Astrocyte (in vitro differentiated cells and primary cell): ENCODE data around the gene EGFL7. TPM values are rescaled to one million over a fixed set of nuclear protein-coding genes. Genes with fewer than 3 reads are reported as not detected.
A peak's percentile ranks its signal among the peaks of the same experiment; 100 is the strongest.

Experiments
- DNase-seq: peaks from one replicate; pipeline ENCODE4 v3.0.0-alpha.2; 2010; ENCODE audit warnings: low read depth
- FAIRE-seq: peaks from 2 replicates; lab custom pipeline; 2011; peaks lifted over from hg19 to GRCh38; lab: Jason Lieb, UNC
- H2AFZ ChIP-seq: 2 replicates; pipeline ENCODE4 v1.6.0; 2012; ENCODE audit warnings: low read depth, low read length, inconsistent platforms
- H3K27ac ChIP-seq: 2 replicates; pipeline ENCODE4 v1.5.1; 2011; ENCODE audit warnings: low read depth, low read length, inconsistent platforms
- H3K27me3 ChIP-seq: 2 replicates; pipeline ENCODE4 v1.6.0; 2011; ENCODE audit warnings: low read length, inconsistent platforms; ENCODE audit not compliant: insufficient read depth
- H3K36me3 ChIP-seq: 2 replicates; pipeline ENCODE4 v1.5.1; 2011; ENCODE audit warnings: low read length, inconsistent platforms; ENCODE audit not compliant: insufficient read depth
- H3K4me1 ChIP-seq: 2 replicates; pipeline ENCODE4 v1.5.1; 2011; ENCODE audit warnings: low read length, inconsistent platforms; ENCODE audit not compliant: insufficient read depth
- H3K4me2 ChIP-seq: 2 replicates; pipeline ENCODE4 v1.6.0; 2012; ENCODE audit warnings: low read length, inconsistent platforms
- H3K4me3 ChIP-seq: 2 replicates; pipeline ENCODE4 v1.5.1; 2011; ENCODE audit warnings: low read depth, mild to moderate bottlenecking, low read length, inconsistent platforms; ENCODE audit not compliant: insufficient read depth
- H3K79me2 ChIP-seq: 2 replicates; pipeline ENCODE4 v1.6.0; 2012; ENCODE audit warnings: mild to moderate bottlenecking, low read length, inconsistent platforms; ENCODE audit not compliant: insufficient read depth
- H3K9ac ChIP-seq: 2 replicates; pipeline ENCODE4 v1.6.0; 2012; ENCODE audit warnings: mild to moderate bottlenecking, low read length, inconsistent platforms
- H3K9me3 ChIP-seq: 2 replicates; pipeline ENCODE4 v1.5.1; 2012; ENCODE audit warnings: low read depth, mild to moderate bottlenecking, low read length, inconsistent platforms; ENCODE audit not compliant: insufficient read depth
- H4K20me1 ChIP-seq: 2 replicates; pipeline ENCODE4 v1.6.0; 2012; ENCODE audit warnings: low read length, inconsistent platforms; ENCODE audit not compliant: insufficient read depth
- H3K27ac Mint-ChIP-seq: one replicate; pipeline ENCODE4 v1.8.0; 2021; ENCODE audit warnings: mild to moderate bottlenecking, mixed read lengths; ENCODE audit not compliant: unreplicated experiment
- H3K27me3 Mint-ChIP-seq: one replicate; pipeline ENCODE4 v1.8.0; 2021; ENCODE audit warnings: low read depth, mixed read lengths; ENCODE audit not compliant: unreplicated experiment
- H3K36me3 Mint-ChIP-seq: one replicate; pipeline ENCODE4 v1.8.0; 2021; ENCODE audit warnings: low read depth, mixed read lengths; ENCODE audit not compliant: unreplicated experiment
- H3K4me1 Mint-ChIP-seq: one replicate; pipeline ENCODE4 v1.8.0; 2021; ENCODE audit warnings: low read depth, mixed read lengths; ENCODE audit not compliant: unreplicated experiment
- H3K4me3 Mint-ChIP-seq: one replicate; pipeline ENCODE4 v1.8.0; 2021; ENCODE audit warnings: mild to moderate bottlenecking, moderate library complexity, mixed read lengths; ENCODE audit not compliant: unreplicated experiment
- H3K9me3 Mint-ChIP-seq: one replicate; pipeline ENCODE4 v1.8.0; 2021; ENCODE audit warnings: mild to moderate bottlenecking, mixed read lengths; ENCODE audit not compliant: unreplicated experiment
- EZH2 ChIP-seq: IDR thresholded peaks from 2 replicates; pipeline ENCODE4 v1.6.1; 2012; ENCODE audit warnings: mild to moderate bottlenecking, low read length, inconsistent platforms; ENCODE audit not compliant: insufficient read depth
- total RNA-seq: library from RNA; stranded (reverse); gene quantifications from 2 replicates; pipeline ENCODE4 v1.2.1, GENCODE V29; 2021
- TF ChIP-seq, protein P1 (sequence below): IDR thresholded peaks from 2 replicates; pipeline ENCODE4 v1.5.1; 2011; ENCODE audit warnings: low read depth, mild to moderate bottlenecking, inconsistent platforms, low read length, moderate library complexity; ENCODE audit not compliant: insufficient read depth

Gene EGFL7
- total RNA-seq, 1 donor from 2014 or later: 12.3 TPM

- Histone ChIP-seq H3K4me1 (no peaks in the 10 kb centered on the region), H2AFZ (no peak overlapping the region), H4K20me1 (peaks cover 34% of the 10 kb centered on the region), H3K79me2 (peaks cover 6% of the 10 kb centered on the region), H3K9ac (no peak overlapping the region), H3K27me3 (no peaks in the 10 kb centered on the region), H3K27ac (no peak overlapping the region), H3K9me3 (no peaks in the 10 kb centered on the region), H3K36me3 (no peaks in the 10 kb centered on the region), H3K4me2 (no peak overlapping the region), H3K4me3 (no peak overlapping the region)
- Mint-ChIP-seq H3K27ac (no peak overlapping the region), H3K4me3 (no peak overlapping the region), H3K36me3 (no peaks in the 10 kb centered on the region), H3K9me3 (no peaks in the 10 kb centered on the region), H3K27me3 (peaks cover 2% of the 10 kb centered on the region), H3K4me1 (no peaks in the 10 kb centered on the region)
- no peak for TF ChIP-seq EZH2
- TF ChIP-seq, protein P1, sequence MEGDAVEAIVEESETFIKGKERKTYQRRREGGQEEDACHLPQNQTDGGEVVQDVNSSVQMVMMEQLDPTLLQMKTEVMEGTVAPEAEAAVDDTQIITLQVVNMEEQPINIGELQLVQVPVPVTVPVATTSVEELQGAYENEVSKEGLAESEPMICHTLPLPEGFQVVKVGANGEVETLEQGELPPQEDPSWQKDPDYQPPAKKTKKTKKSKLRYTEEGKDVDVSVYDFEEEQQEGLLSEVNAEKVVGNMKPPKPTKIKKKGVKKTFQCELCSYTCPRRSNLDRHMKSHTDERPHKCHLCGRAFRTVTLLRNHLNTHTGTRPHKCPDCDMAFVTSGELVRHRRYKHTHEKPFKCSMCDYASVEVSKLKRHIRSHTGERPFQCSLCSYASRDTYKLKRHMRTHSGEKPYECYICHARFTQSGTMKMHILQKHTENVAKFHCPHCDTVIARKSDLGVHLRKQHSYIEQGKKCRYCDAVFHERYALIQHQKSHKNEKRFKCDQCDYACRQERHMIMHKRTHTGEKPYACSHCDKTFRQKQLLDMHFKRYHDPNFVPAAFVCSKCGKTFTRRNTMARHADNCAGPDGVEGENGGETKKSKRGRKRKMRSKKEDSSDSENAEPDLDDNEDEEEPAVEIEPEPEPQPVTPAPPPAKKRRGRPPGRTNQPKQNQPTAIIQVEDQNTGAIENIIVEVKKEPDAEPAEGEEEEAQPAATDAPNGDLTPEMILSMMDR: no peak
- DNase-seq (no peak), FAIRE-seq (no peak)
Measured at GRCh38 chr9:136676920-136677686, 14.4 kb downstream of the EGFL7 start.

DNA sequence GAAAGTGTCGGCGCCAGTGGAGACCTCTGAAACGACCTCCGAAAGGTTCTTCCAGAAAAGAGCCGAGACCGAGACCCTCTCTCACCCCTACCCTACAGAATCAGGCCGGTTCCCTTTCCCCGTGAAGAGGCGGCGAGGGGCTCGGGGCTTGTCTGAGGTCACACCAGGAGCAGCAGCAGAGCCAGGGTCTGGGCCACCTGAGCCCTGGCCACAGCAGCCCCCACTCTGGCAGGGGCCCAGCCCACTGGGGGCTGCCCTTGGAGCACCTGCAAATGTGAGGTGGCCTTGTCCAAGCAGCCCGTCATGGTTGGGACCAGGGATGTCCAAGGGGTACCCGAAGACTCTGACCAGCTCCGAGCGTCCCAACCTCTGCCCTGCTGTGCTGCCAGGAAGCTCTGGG lies 15.3 kb downstream of the EGFL7 start:
- H3K9me3 ChIP-seq: no peaks in the 10 kb centered on the region
- H3K9ac ChIP-seq: no peak overlapping the region
- H3K36me3 ChIP-seq: no peaks in the 10 kb centered on the region
- H3K36me3 Mint-ChIP-seq: no peaks in the 10 kb centered on the region
- no peak for DNase-seq
- H3K4me1 Mint-ChIP-seq: no peaks in the 10 kb centered on the region
- H3K4me1 ChIP-seq: no peaks in the 10 kb centered on the region
- peaks cover 41% of the 10 kb centered on the region for H4K20me1 ChIP-seq
- H3K27ac ChIP-seq: no peak overlapping the region
- no peak overlapping the region for H3K4me2 ChIP-seq
- peaks cover 6% of the 10 kb centered on the region for H3K79me2 ChIP-seq
- H3K27ac Mint-ChIP-seq: peak overlapping the region; percentile 26
- no peak for FAIRE-seq
- no peak overlapping the region for H3K4me3 ChIP-seq
- no peak overlapping the region for H3K4me3 Mint-ChIP-seq
- peaks cover 2% of the 10 kb centered on the region for H3K27me3 Mint-ChIP-seq
- H2AFZ ChIP-seq: no peak overlapping the region
- TF ChIP-seq, protein P1: no peak
- no peak for TF ChIP-seq EZH2
- H3K27me3 ChIP-seq: no peaks in the 10 kb centered on the region
- H3K9me3 Mint-ChIP-seq: no peaks in the 10 kb centered on the region

DNA sequence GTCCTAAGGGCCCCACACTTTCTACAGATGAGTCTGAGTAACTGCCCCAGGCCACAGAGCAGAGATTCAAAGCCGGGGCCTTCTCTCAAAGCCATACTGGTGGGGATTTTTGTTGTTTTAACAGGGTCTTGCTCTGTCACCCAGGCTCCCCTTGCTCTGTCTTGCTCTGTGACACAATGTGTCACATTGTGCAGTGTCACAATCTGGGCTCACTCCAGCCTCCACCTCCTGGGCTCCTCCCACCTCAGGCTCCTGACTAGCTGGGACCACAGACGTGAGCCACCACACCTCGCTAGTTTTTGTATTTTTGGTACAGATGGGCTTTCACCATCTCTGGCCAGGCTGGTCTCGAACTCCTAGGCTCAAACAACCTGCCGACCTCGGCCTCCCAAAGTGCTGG lies 15.9 kb downstream of the EGFL7 start:
- peaks cover 41% of the 10 kb centered on the region for H4K20me1 ChIP-seq
- H3K9me3 Mint-ChIP-seq: no peaks in the 10 kb centered on the region
- H3K4me3 Mint-ChIP-seq: no peak overlapping the region
- H3K27ac ChIP-seq: no peak overlapping the region
- TF ChIP-seq EZH2: no peak
- TF ChIP-seq, protein P1: no peak
- H3K36me3 ChIP-seq: no peaks in the 10 kb centered on the region
- H3K36me3 Mint-ChIP-seq: no peaks in the 10 kb centered on the region
- H3K79me2 ChIP-seq: peaks cover 6% of the 10 kb centered on the region
- H3K9me3 ChIP-seq: no peaks in the 10 kb centered on the region
- no peaks in the 10 kb centered on the region for H3K27me3 ChIP-seq
- H3K4me2 ChIP-seq: no peak overlapping the region
- no peak for FAIRE-seq
- no peaks in the 10 kb centered on the region for H3K4me1 Mint-ChIP-seq
- no peak overlapping the region for H2AFZ ChIP-seq
- H3K27me3 Mint-ChIP-seq: peaks cover 2% of the 10 kb centered on the region
- DNase-seq: no peak
- H3K9ac ChIP-seq: no peak overlapping the region
- no peaks in the 10 kb centered on the region for H3K4me1 ChIP-seq
- no peak overlapping the region for H3K4me3 ChIP-seq
- H3K27ac Mint-ChIP-seq: no peak overlapping the region
